Measurements from ENCODE around the gene SLC35C1.
A peak's percentile ranks its signal among the peaks of the same experiment; 100 is the strongest.

SLC35C1 gene

DNA sequence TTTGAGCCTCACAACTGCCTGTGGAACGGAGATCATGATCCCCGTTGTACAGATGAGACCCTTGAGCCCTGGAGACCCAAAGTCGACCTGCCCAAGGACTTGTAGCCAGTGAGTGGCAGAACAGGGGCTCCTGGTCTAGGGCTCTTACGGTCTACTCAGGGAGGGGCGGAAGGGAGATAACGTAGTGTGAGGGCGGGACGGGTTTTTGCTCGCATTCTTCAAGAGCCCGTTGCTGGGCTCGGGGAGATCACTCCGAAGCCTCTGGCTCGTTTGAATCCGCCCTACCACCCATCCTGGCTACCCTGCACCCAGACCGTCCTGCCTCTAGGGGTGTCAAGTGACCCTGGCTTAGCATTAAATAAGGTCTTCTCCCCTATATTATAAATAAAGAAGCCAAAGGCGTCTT lies 43.0 kb downstream of the SLC35C1 start:
- Histone ChIP-seq H3K79me2 (ENCODE audit: low read length) (peaks cover 41% of the 10 kb centered on the region), H3K4me3 (ENCODE audit: low read length) (peak overlapping the region; percentile 97), H3K27ac (ENCODE audit: low read length) (peak overlapping the region; percentile 58; the same call in 1 of the 2 replicates), H3K27me3 (replicated peaks; ENCODE audit: insufficient read depth, low read length) (no peaks in the 10 kb centered on the region), H2AFZ (ENCODE audit: low read length) (peak overlapping the region; percentile 81), H4K20me1 (ENCODE audit: insufficient read depth, low read length) (no peaks in the 10 kb centered on the region), H3K9me2 (replicated peaks; ENCODE audit: insufficient read depth, low read length) (no peaks in the 10 kb centered on the region), H3K4me1 (ENCODE audit: low read length) (peaks cover 49% of the 10 kb centered on the region), H3K4me2 (ENCODE audit: low read depth, low read length) (peak overlapping the region; percentile 91), H3K36me3 (replicated peaks; ENCODE audit: insufficient read depth, low read length) (no peaks in the 10 kb centered on the region), H3K9me3 (replicated peaks; ENCODE audit: insufficient read depth, low read length) (no peaks in the 10 kb centered on the region), H3F3A (ENCODE audit: insufficient read depth, low read length) (peaks cover 19% of the 10 kb centered on the region), H3K9ac (ENCODE audit: low read length) (peak overlapping the region; percentile 95)
- DNase-seq = peak; percentile 55
- TF ChIP-seq, protein P1, sequence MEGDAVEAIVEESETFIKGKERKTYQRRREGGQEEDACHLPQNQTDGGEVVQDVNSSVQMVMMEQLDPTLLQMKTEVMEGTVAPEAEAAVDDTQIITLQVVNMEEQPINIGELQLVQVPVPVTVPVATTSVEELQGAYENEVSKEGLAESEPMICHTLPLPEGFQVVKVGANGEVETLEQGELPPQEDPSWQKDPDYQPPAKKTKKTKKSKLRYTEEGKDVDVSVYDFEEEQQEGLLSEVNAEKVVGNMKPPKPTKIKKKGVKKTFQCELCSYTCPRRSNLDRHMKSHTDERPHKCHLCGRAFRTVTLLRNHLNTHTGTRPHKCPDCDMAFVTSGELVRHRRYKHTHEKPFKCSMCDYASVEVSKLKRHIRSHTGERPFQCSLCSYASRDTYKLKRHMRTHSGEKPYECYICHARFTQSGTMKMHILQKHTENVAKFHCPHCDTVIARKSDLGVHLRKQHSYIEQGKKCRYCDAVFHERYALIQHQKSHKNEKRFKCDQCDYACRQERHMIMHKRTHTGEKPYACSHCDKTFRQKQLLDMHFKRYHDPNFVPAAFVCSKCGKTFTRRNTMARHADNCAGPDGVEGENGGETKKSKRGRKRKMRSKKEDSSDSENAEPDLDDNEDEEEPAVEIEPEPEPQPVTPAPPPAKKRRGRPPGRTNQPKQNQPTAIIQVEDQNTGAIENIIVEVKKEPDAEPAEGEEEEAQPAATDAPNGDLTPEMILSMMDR (IDR thresholded peaks at IDR 0.05; ENCODE audit: low read length) = peak; percentile 31
- TF ChIP-seq EZH2 (optimal IDR thresholded peaks at IDR 0.05; ENCODE audit: low read depth, low read length) = no peak

DNA sequence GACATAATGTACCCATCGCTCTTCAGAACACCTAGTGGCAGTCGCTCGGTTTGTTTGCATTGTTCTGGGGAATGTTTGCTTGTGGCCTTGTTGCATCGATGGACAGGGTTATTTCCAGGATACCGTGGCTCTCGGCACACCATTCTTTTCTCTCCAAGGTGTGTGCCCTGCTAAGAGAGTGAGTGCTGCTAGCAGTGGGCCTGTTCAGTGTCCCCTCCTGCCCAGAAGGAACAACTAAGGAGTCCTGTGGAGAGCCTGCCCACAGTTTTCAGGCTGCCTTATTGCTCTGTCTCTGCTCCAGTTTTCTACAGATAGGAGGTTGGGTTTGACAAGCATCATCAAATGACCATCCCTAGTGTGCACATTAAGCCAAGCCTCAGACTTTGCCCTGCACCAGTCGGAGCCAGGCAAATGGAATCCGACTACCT lies 43.7 kb downstream of the SLC35C1 start:
- Histone ChIP-seq H3K9me2 (replicated peaks; ENCODE audit: insufficient read depth, low read length) (no peaks in the 10 kb centered on the region), H3K79me2 (ENCODE audit: low read length) (peaks cover 48% of the 10 kb centered on the region), H4K20me1 (ENCODE audit: insufficient read depth, low read length) (0 out of 2 replicates have a peak, but pooled peaks cover 2% of the 10 kb centered on the region), H3F3A (ENCODE audit: insufficient read depth, low read length) (peaks cover 27% of the 10 kb centered on the region), H3K4me1 (ENCODE audit: low read length) (peaks cover 53% of the 10 kb centered on the region), H3K36me3 (replicated peaks; ENCODE audit: insufficient read depth, low read length) (no peaks in the 10 kb centered on the region), H3K9me3 (replicated peaks; ENCODE audit: insufficient read depth, low read length) (no peaks in the 10 kb centered on the region), H3K27me3 (replicated peaks; ENCODE audit: insufficient read depth, low read length) (no peaks in the 10 kb centered on the region), H3K27ac (ENCODE audit: low read length) (no peak overlapping the region), H3K9ac (ENCODE audit: low read length) (peak overlapping the region; percentile 95; the same call in 1 of the 2 replicates), H3K4me2 (ENCODE audit: low read depth, low read length) (peak overlapping the region; percentile 91), H3K4me3 (ENCODE audit: low read length) (peak overlapping the region; percentile 97), H2AFZ (ENCODE audit: low read length) (no peak overlapping the region)
- TF ChIP-seq, protein P1 (IDR thresholded peaks at IDR 0.05; ENCODE audit: low read length) = no peak
- TF ChIP-seq EZH2phosphoT487 (IDR thresholded peaks at IDR 0.05; ENCODE audit: low read length) = no peak
- no peak for TF ChIP-seq EZH2 (optimal IDR thresholded peaks at IDR 0.05; ENCODE audit: low read depth, low read length)
- no peak for DNase-seq

DNA sequence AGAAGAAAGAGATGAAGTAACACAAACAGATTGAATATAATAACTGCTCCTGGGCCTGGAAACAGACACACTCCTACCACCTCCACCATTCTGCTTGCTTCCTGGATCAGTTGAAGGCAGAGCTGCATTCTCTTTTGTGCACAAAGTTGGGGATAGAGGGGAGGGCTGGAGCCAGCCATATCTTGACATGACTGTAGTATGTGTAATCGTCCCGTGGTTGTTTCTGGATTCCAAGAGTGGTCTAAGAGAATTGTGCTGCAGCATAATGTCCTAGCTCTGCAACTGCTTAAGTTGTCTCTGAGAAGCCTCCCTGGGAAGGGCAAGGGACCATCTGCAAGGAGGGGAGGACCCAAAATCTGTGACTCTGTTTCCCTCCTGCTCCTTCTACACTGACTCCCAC lies 45.5 kb downstream of the SLC35C1 start:
- Histone ChIP-seq H3K9me3 (replicated peaks; ENCODE audit: insufficient read depth, low read length) (no peaks in the 10 kb centered on the region), H3K4me3 (ENCODE audit: low read length) (no peak overlapping the region), H3F3A (ENCODE audit: insufficient read depth, low read length) (peaks cover 27% of the 10 kb centered on the region), H3K36me3 (replicated peaks; ENCODE audit: insufficient read depth, low read length) (no peaks in the 10 kb centered on the region), H3K9ac (ENCODE audit: low read length) (no peak overlapping the region), H3K9me2 (replicated peaks; ENCODE audit: insufficient read depth, low read length) (no peaks in the 10 kb centered on the region), H3K27ac (ENCODE audit: low read length) (no peak overlapping the region), H2AFZ (ENCODE audit: low read length) (no peak overlapping the region), H4K20me1 (ENCODE audit: insufficient read depth, low read length) (0 out of 2 replicates have a peak, but pooled peaks cover 3% of the 10 kb centered on the region), H3K27me3 (replicated peaks; ENCODE audit: insufficient read depth, low read length) (no peaks in the 10 kb centered on the region), H3K4me2 (ENCODE audit: low read depth, low read length) (no peak overlapping the region), H3K79me2 (ENCODE audit: low read length) (peaks cover 66% of the 10 kb centered on the region), H3K4me1 (ENCODE audit: low read length) (peaks cover 54% of the 10 kb centered on the region)
- no peak for DNase-seq
- TF ChIP-seq, protein P1 (IDR thresholded peaks at IDR 0.05; ENCODE audit: low read length) = no peak
- no peak for TF ChIP-seq EZH2 (optimal IDR thresholded peaks at IDR 0.05; ENCODE audit: low read depth, low read length)
- no peak for TF ChIP-seq EZH2phosphoT487 (IDR thresholded peaks at IDR 0.05; ENCODE audit: low read length)

All from MM.1S (cell line).